IPS DF 19.7 (cell line): ENCODE measurements around the gene REV1.

Experiments
- DNase-seq: peaks from one replicate; pipeline ENCODE4 v3.0.0-alpha.2; 2013; ENCODE audit warnings: low read depth, low spot score

Gene REV1

GRCh38 chr2:99450199-99450598 lies 39.6 kb downstream of the REV1 start:
- no peak for DNase-seq

GRCh38 chr2:99448556-99448955 lies 41.3 kb downstream of the REV1 start:
- DNase-seq: no peak

- no peak for DNase-seq
These were observed 44.8 kb downstream of the REV1 start for GRCh38 chr2:99445065-99445464.

- DNase-seq: no peak
These were observed 45.6 kb downstream of the REV1 start for GRCh38 chr2:99444222-99444621.

GRCh38 chr2:99442837-99443236 lies 47.0 kb downstream of the REV1 start:
- DNase-seq: no peak

GRCh38 chr2:99439971-99440505 lies 49.8 kb downstream of the REV1 start:
- DNase-seq: no peak

GRCh38 chr2:99436874-99437273 lies 52.9 kb downstream of the REV1 start:
- DNase-seq: no peak

GRCh38 chr2:99433340-99433739 lies 56.5 kb downstream of the REV1 start:
- no peak for DNase-seq

- DNase-seq: no peak
These were observed 58.1 kb downstream of the REV1 start for GRCh38 chr2:99431587-99432275.

- no peak for DNase-seq
These were observed 59.1 kb downstream of the REV1 start for GRCh38 chr2:99430614-99431291.

- DNase-seq: no peak
These were observed 64.8 kb downstream of the REV1 start for GRCh38 chr2:99425022-99425421.

GRCh38 chr2:99424371-99424770 lies 65.4 kb downstream of the REV1 start:
- no peak for DNase-seq

- no peak for DNase-seq
These were observed 67.2 kb downstream of the REV1 start for GRCh38 chr2:99422599-99422998.

GRCh38 chr2:99421469-99421868 lies 68.3 kb downstream of the REV1 start:
- no peak for DNase-seq

GRCh38 chr2:99420751-99421299 lies 69.0 kb downstream of the REV1 start:
- no peak for DNase-seq

- no peak for DNase-seq
These were observed 69.8 kb downstream of the REV1 start for GRCh38 chr2:99420031-99420430.

- DNase-seq: no peak
These were observed 72.4 kb downstream of the REV1 start for GRCh38 chr2:99417396-99417795.

GRCh38 chr2:99414566-99414965 lies 75.3 kb downstream of the REV1 start:
- DNase-seq: no peak

GRCh38 chr2:99410276-99410675 lies 79.5 kb downstream of the REV1 start:
- no peak for DNase-seq

GRCh38 chr2:99406137-99406536 lies 83.7 kb downstream of the REV1 start:
- DNase-seq: no peak

GRCh38 chr2:99404797-99405669 lies 84.8 kb downstream of the REV1 start:
- DNase-seq: no peak
